ENCODE results near the gene FAM107A. TPM values are rescaled to one million over a fixed set of nuclear protein-coding genes. Genes with fewer than 3 reads are reported as not detected.
A peak's percentile ranks its signal among the peaks of the same experiment; 100 is the strongest.

Gene FAM107A
- total and polyA plus RNA-seq, 9 of the 15 experiments (the other 6 are each of a cell fraction or from before 2014, with no cell fraction given), result 0.07 TPM; not detected in 8

DNA sequence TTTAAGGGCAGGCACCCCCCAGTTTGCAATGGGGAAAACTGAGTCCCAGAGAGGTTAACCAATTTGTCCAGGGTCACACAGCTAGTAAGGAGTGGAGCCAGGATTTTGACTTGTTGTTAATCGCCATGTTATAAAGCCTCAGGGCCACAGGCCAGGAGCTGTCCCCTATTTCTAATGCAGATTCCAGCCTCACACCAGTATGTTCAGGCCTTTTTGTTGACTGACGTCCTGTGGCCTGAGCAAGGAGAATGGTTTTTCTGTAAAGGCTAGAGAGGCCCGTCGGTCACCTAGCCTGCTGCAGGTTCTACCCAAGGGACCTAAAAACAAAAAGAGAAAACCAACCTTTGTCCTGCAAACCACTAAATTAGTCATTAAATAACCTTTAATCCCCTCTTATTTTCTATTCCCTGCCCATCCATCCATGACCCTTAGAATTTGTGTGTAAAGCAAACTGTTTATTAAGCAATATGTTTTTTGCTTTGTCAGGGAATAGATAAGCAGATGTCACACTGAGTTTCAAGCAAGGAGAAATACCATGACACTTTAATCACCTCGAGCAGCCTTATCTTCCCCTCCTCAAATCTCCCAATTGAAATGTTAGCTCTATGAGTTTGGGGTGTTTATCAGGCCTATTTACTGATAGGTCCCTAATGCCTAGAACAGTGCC, 54.3 kb downstream of the FAM107A start (continued):
- TF ChIP-seq ZBTB40 (IDR thresholded peaks at IDR 0.05) (no peak), ZBTB40 (CRISPR knock-in tag; IDR thresholded peaks at IDR 0.05) (no peak), RBM14 (IDR thresholded peaks at IDR 0.05; ENCODE audit: borderline replicate concordance, insufficient read depth, low read depth, low read length) (no peak), MXI1 (IDR thresholded peaks at IDR 0.05; ENCODE audit: low read depth, low read length) (no peak), TBL1XR1 (IDR thresholded peaks at IDR 0.05; ENCODE audit: low read length in 2 of 2) (no peak), NUFIP1 (IDR thresholded peaks at IDR 0.05; ENCODE audit: partially characterized antibody) (no peak), CEBPG (CRISPR knock-in tag; IDR thresholded peaks at IDR 0.05) (no peak), CEBPG (tag; conservative IDR thresholded peaks at IDR 0.05 in 1 of 2, IDR thresholded peaks at IDR 0.05 in 1 of 2) (peak; percentile 59 to 62), SREBF2 (CRISPR knock-in tag; IDR thresholded peaks at IDR 0.05) (no peak), PHB2 (IDR thresholded peaks at IDR 0.05; ENCODE audit: low read depth) (no peak), E2F6 (IDR thresholded peaks at IDR 0.05; ENCODE audit: borderline replicate concordance in 1 of 2, extremely low read depth in 1 of 2, insufficient read depth in 1 of 2, insufficient read length in 1 of 2, low read depth in 1 of 2, low read length in 1 of 2, poor library complexity in 1 of 2, severe bottlenecking in 1 of 2) (no peak), HIVEP1 (CRISPR knock-in tag; IDR thresholded peaks at IDR 0.05) (no peak), RUNX1 (IDR thresholded peaks at IDR 0.05; ENCODE audit: low read depth) (no peak), CREBBP (IDR thresholded peaks at IDR 0.05; ENCODE audit: low read depth, low read length) (no peak), ZNF57 (CRISPR knock-in tag; IDR thresholded peaks at IDR 0.05) (no peak), SMAD2 (IDR thresholded peaks at IDR 0.05; ENCODE audit: low read depth, low read length) (no peak)
- TF ChIP-seq, protein P1, sequence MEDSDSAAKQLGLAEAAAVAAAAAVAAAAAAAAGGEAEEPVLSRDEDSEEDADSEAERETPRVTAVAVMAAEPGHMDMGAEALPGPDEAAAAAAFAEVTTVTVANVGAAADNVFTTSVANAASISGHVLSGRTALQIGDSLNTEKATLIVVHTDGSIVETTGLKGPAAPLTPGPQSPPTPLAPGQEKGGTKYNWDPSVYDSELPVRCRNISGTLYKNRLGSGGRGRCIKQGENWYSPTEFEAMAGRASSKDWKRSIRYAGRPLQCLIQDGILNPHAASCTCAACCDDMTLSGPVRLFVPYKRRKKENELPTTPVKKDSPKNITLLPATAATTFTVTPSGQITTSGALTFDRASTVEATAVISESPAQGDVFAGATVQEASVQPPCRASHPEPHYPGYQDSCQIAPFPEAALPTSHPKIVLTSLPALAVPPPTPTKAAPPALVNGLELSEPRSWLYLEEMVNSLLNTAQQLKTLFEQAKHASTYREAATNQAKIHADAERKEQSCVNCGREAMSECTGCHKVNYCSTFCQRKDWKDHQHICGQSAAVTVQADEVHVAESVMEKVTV (CRISPR knock-in tag; IDR thresholded peaks at IDR 0.05), result no peak
